HG03097 (cell line): Measurements from ENCODE around the gene MAST3.

Source experiments
- ATAC-seq: cut with Tn5 transposase; IDR thresholded peaks from one replicate; pipeline ENCODE4 v1.9.1; 2021; ENCODE audit not compliant: unreplicated experiment, low FRiP score

MAST3 gene

GRCh38 chr19:18174983-18175382 lies 77.4 kb downstream of the MAST3 start:
- ATAC-seq = no peak

DNA sequence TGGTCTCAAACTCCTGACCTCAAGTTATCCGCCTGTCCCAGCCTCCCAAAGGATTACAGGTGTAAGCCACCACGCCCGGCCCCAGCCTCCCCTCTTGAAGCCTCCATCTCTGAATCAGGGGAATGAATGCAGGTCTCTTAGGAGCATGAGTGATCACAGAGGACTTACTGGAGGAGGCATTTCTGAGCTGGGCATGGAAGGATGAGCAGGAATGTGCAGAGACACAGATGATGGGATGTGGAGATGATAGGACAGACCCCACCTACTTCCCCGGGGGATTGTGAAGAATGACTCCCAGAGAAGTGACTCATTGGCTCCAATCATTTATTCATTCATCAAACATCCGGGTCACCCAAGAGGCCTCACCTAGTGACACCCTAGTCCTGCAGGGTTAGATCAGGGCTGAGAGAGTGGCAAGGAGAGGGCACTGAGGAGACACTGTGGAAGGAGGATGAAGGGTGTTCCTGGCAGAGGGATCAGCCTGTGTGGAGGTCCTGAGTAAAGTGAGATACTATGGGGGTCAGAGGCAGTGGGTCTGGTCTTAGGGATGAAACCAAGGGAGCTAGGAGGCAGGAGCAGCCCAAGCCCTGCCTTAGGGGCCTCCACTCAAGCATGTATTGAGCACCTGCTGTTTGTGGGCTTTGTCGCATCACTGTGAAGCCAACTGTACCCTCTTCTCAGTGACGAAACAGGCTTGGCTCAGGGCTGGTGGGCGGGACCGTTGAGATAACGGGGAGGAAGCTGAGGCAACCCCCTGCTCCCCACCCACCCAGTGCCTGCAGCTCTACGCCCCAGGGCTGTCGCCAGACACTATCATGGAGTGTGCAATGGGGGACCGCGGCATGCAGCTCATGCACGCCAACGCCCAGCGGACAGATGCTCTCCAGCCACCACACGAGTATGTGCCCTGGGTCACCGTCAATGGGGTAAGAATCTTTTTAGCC lies 79.1 kb downstream of the MAST3 start:
- no peak for ATAC-seq

DNA sequence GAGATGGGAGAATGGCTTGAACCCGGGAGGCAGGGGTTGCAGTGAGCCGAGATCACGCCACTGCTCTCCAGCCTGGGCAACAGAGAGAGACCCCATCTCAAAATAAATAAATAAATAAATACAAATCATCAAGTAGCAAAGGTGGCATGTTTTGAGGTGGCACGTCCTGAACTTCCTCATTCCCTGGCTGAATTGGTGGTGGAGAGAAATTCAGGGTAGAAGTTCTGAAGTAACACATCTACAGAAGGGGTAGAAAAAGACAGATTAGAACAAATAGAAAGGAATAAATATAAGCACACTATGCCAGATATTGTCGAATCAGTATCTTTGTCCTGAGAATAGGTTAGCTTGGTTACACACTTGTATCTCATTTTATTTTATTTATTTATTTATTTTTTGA lies 82.4 kb downstream of the MAST3 start:
- no peak for ATAC-seq

DNA sequence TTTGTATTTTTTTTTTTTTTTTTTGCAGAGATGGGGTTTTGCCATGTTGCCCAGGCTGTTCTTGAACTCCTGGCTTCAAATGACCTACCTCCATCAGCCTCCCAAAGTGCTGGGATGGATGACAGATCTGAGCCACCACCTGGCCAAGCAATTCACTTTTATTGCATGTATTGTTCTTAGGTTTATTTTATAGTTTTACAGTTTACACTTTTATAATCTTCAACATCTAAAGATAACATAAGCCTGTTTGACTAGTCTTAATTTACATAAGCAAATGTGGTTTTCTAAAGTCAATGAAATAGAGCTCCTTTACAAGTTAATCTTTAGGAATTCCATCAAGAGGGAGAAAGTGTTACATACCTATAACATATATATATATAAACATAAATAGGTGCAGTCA lies 86.0 kb downstream of the MAST3 start:
- ATAC-seq = no peak

DNA sequence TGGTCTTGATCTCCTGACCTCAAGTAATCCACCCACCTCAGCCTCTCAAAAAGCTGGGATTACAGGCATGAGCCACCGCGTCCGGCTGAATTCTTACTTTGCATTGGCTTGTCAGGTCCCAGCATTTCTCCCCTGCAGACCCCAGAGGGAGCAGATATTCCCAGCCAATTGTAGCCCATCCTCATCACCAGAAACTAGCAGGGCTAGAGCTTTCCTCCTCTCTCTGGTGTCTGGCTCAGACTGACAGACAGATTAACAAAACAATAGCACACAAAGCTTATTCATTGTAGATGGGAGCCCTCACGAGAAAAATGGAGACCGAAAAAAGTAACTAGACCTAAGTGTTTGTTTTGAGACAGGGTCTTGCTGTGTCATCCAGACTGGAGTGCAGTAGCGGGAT lies 88.0 kb downstream of the MAST3 start:
- no peak for ATAC-seq

GRCh38 chr19:18190278-18190677 lies 92.7 kb downstream of the MAST3 start:
- no peak for ATAC-seq

DNA sequence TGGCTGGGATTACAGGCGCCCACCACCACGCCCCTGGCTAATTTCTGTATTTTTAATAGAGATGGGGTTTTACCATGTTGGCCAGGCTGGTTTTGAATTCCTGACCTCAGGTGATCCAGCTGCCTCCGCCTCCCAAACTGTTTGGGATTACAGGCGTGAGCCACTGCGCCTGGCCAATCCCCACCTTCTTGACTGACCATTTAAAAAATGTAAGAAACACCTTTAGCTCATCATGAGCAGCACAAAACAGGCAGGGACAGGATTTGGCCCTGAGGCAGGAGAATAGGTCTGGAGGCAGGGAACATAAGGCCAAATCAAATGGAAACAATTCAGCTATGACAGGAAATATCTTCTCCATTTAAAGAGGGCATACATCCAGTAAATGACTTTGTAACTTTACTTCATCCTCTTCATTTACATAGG lies 94.1 kb downstream of the MAST3 start:
- no peak for ATAC-seq

DNA sequence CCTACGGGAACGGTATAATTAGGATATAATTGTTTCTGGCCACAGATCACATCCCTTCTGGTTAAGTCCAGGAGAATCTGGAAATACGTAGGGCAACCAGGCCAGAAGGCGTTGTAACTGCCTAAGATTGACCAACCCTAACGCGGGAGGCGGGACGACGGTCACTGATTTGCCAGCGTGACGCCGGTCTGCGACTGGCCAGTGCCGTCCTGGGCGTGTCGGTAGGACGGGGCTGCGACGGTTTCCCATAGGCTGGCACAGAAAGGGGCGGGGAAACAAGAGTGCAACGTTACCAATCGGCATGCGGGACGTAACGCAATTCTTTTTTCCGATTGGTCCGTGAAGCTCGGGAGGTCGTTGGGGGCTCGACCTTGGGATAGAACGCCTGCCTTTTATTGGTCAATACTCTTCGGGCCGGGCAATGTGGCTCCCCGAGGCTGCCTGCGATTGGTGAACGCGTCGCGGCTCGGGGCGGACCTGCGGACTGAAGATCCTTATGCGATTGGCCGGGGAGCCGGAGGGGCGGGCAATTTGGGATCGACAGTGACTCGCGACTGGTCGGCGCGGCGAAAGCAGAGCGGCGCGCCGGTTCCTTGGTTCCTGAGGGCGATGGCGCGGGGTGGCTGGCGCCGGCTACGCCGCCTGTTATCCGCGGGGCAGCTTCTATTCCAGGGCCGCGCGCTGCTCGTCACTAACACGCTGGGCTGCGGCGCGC lies 95.3 kb downstream of the MAST3 start, which contains the start of gene MPV17L2:
Gene MPV17L2, plus strand, starts transcription at position 546 of the 715 bp plus-strand sequence. Its CDS starts 64 bp downstream, at position 610.
- ATAC-seq = peak; percentile 86

DNA sequence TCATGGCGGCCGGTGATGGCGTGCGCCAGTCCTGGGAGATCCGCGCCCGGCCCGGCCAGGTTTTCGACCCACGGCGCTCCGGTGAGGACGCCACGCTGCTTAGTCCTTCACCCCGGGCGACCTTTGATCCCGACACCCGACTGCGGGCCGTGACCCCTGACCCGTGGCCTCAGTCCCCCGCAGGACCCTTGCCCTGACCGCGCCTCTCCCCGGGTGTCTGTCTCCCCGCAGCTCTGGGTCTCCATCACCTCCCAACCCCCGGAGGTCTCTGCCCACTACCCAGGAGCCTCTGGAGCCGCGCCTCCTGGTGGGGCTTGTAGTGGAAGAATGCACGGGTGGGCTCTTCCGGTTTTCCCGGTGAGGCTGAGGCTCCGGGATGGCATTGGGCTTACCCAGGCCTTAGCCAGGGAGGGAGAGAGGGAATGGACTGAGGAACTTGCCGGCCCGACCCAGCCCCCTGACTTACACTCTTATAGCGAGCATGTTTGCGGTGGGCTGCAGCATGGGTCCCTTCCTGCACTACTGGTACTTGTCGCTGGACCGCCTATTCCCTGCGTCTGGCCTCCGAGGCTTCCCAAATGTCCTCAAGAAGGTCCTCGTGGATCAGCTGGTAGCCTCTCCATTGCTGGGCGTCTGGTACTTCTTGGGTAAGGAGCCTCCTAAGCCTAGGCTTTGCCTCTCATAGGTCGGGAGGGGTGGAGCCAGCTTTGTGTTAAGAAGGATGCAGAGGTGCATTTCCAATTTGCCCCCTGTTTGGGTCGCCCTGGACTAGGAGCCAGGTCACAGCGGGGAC lies 96.0 kb downstream of the MAST3 start:
- ATAC-seq = no peak

DNA sequence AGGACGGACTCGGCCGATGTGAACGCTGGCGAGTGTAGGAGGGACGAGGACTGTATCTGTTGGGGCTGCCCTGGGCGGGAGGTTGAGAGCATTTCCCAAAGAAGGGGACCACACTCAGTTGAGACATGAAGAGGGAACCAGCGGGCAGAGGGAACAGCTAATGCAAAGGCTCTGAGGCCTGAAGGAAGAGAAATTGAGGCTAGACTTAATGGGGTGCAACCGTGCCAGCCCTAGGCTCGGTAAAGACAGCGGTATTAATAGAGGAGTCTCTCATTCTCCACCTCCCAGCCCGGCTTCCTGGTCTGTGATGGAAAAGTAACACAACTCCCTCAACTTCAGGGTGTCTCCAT lies 96.6 kb downstream of the MAST3 start:
- no peak for ATAC-seq

- ATAC-seq = no peak
Observed at GRCh38 chr19:18194554-18195238, 97.1 kb downstream of the MAST3 start.

DNA sequence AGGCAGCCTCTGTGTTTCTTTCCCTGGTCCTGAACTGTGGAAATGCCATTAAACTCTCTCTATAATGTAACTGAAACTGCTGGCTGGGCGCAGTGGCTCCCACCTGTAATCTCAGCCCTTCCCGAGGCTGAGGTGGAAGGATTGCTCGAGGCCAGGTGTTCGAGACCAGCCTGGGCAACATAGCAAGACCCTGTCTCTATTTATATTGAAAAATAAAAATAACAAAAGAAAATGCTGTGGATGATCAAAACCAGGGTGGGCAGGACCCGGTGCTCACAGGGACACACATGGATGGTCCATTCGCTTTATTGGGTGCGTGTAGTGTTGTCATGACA lies 98.9 kb downstream of the MAST3 start:
- ATAC-seq = no peak

- ATAC-seq = no peak
Observed at GRCh38 chr19:18197306-18197705, 99.7 kb downstream of the MAST3 start.

DNA sequence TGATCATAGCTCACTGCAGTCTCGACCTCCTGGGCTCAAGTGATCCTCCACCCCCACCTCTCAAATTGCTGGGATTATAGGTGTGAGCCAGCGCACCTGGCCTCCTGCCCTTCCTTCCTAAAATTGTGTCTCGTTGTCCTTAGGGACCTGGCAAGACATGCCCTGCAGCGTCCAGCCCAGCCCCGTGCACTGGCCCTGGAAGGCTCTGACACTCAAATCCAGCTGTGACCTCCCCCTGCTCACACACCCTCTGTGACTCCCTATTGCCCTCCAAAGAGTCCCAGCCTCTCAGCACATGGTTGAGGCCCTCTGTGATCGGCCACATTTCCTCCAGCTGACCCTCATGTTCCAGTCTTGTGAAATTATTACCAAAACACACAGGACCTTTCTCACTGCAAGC lies 100.4 kb downstream of the MAST3 start:
- no peak for ATAC-seq

DNA sequence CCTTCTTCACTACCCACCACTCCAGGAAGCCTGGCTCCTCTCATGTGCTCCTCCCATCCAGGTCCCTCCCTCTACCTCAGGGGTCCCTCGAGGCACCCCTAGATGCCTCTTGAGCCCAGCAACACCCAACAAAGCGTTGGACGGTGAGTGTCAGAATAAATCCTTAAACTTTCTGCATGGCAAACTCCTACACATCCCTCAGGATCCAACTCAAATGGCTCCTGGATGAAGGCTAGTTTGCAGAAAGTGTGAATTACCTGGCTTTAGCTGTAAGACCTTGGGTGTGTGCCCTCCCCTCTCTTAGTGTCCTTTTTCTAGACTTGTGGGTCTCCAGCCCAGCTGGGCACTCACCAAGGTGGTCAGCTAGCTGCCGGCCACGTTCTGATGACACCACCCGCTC lies 100.8 kb downstream of the MAST3 start:
- ATAC-seq = no peak
